Ovary (tissue), 3 donors: ENCODE measurements around the gene GRM5.

Experiments used
- CTCF ChIP-seq, 3 donors: fragments of 450-650 bp in 2 of 3; fragments of 200-600 bp in 1 of 3; IDR thresholded peaks; one replicate each; pipeline versions ENCODE4 v1.5.1 to v1.8.0; 2016 to 2022; ENCODE audit warnings: antibody characterized with exemption in 3 of 3, mild to moderate bottlenecking in 1 of 3
- POLR2A ChIP-seq: fragments of 450-650 bp; IDR thresholded peaks from one replicate; pipeline ENCODE4 v1.6.1; 2017; ENCODE audit warnings: antibody characterized with exemption, mild to moderate bottlenecking, moderate library complexity
- donor health status: DM: no; HTN: no; CAD: no.

- no peak for TF ChIP-seq CTCF (IDR thresholded peaks at IDR 0.05)
- no peak for TF ChIP-seq POLR2A
Observed at GRCh38 chr11:88657076-88657738, 408.6 kb downstream of the GRM5 start.
